OCI-M2 (cell line): ENCODE measurements around the gene RPS6KA6.

ENCODE experiments used
- DNase-seq: peaks from one replicate; lab custom pipeline; 2025; ENCODE audit not compliant: unreplicated experiment; lab: John Stamatoyannopoulos, UW

RPS6KA6 gene

DNA sequence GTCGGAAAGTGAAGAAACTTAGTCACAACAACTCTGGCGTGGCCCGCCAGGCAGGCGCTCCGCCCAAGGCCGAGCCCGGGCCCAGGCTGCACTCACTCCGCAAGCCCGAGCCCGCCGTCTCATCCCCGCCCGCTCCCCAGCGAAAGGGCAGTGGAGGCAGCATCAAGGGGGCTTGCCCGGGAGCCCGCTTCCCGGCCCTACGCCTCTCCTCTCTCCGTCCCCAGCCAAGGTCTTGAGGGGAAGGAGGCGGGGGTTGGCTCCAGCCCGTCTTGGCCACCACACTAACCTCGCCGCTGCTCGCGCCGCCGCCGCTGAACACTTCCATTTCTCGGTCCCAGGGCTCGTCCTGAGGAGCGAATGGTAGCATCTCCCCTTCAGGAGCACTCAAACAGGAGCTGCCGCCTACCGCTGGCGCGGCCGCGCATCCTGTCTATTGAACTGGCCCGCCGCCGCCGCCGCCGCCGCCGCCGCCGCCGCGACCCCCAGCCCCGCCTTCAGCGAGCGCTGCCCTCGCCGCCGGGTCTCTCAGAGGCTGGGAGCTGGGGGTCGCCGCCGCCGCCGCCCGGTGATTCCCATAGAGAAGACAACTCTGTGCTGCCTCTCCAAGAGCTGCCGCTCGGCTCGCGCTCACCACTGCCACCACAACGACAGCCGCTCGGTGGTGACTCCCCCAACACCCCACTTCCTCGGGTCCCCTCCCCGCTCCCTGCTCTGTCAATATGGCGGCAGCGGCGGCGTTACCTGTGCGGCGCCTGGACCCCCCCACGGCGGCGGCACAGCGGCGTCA, at the start of gene RPS6KA6:
Gene RPS6KA6, minus strand, starts transcription at position 667 of the 787 bp plus-strand sequence. Its CDS starts 300 bp downstream, at position 367.
- no peak for DNase-seq

GRCh38 chrX:84224741-84225140, 36.7 kb upstream of the RPS6KA6 start:
- no peak for DNase-seq

DNA sequence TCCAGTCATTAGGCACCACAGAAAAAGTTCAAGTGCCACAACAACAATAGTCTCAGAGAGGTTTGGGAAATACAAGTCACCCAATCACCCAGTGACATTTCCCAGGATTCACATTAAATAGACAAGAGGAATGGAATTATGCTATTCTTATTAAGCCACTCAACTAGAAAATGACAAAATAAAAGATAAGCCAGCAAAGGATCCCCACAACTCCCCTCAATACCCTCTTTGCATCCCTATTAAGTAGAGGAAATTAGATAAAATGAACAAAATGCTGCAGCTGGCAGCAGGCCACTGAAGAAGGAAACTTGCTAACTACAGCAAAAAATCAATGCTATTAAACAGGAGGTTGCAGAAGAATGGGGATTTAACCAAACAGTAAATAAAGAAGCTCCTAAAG, 35.3 kb upstream of the RPS6KA6 start:
- no peak for DNase-seq

GRCh38 chrX:84221181-84221580, 33.2 kb upstream of the RPS6KA6 start:
- DNase-seq, result no peak

GRCh38 chrX:84219551-84219950, 31.6 kb upstream of the RPS6KA6 start:
- DNase-seq, result no peak

- DNase-seq, result no peak
Observed at GRCh38 chrX:84218726-84219125, 30.7 kb upstream of the RPS6KA6 start.

GRCh38 chrX:84216881-84217280, 28.9 kb upstream of the RPS6KA6 start:
- no peak for DNase-seq

- DNase-seq, result no peak
Observed at GRCh38 chrX:84216406-84216805, 28.4 kb upstream of the RPS6KA6 start.

DNA sequence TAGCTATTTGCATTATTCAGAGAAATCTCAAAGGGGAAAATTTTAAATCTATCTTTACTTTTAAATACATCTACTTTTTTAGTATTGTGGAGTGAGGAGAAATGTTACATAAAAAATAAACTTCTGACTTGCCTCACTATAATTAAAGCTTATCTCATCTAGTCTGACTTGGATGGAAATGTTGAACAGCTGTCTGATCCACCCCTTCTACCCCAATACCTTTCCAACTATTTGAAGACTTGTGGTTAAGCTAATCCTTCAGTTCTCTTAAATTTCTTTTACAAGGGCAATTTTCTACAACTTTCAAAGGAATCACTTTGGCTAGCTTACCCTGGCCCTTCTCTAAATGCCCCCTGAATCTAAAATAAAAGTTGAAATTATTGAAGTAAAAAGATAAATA, 17.3 kb upstream of the RPS6KA6 start:
- no peak for DNase-seq

DNA sequence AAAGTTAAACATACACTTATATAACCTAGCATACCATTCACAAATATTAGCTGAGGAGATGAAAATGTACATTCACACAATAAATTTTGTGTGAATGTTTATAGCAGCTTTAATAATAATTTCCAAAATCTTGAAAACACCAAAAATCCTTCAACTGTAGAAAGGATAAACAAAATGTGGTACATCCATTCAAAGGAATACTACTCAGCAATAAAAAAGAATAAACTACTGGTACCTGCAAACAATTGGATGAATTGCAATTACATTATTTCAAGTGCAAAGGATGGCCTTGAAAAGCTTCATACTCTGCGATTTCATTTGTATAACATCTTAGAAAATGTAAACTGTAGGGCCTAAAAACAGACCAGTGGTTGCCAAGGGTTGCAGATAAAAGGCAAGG, 11.7 kb upstream of the RPS6KA6 start:
- no peak for DNase-seq

GRCh38 chrX:84197550-84197949, 9.6 kb upstream of the RPS6KA6 start:
- no peak for DNase-seq

DNA sequence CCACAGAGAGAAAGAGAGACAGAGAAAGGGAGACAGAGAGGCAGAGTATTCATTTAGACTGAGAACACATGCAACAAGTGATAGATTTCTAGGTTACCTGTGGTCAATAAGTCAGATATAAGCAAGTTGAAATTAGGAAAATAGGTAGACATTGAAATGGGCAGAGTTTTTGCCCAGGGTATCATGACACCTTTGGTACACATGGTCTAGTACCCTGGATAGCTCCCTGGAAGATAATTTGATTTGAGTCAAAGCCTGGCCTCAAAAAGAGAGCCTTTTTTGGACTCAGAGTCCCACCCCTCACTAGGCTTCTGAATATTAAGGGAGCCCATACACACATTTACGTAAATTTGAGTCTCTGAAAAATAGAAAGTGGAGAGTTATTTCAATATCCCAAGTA, 4.0 kb upstream of the RPS6KA6 start:
- no peak for DNase-seq

GRCh38 chrX:84189125-84189524, 1.1 kb upstream of the RPS6KA6 start:
- DNase-seq, result no peak

GRCh38 chrX:84188320-84188834, 378 bp upstream of the RPS6KA6 start:
- no peak for DNase-seq

DNA sequence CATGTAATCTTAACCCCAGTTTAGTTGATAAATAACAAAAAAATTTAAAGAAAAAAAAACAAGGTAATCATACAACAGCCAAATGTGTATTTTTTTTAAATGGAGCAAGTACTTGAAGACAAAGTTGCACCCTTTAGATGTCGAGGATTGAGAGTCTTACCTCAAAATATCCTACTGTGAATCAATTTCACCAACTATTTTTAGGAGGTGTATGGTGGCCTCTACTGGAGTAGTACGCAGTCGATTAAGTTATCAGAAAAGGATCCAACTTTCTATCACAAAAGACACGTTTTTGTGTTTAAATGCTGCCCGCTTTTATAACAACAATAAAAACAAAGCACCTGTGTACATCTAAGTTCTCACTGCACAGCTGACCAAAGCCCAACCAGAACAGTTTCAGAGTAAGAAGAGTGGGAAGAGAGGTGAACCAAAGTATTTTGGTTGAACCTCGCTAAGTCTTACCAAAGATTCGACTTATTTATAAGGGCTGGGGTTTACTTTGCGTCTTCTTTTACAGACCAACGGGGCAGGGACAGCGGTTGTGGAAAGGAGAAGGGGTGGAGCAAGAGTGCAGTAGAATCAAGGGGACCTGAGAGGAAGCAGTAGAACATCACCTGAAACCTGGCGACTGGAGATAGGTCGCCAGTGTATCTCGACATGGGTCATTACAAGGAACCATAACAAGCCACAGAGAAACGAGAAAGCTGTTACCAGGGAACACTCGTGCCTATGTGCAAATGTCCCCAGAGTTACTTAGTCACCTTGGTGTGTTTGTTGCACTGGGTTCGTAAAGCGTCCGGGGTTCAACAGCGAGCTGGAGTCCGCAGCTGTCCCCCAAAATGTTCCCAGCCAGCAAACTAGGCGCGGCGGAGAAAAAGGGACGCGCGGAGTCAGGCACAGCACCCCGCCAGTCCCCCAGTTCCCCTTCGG, 1.1 kb downstream of the RPS6KA6 start:
- no peak for DNase-seq

DNA sequence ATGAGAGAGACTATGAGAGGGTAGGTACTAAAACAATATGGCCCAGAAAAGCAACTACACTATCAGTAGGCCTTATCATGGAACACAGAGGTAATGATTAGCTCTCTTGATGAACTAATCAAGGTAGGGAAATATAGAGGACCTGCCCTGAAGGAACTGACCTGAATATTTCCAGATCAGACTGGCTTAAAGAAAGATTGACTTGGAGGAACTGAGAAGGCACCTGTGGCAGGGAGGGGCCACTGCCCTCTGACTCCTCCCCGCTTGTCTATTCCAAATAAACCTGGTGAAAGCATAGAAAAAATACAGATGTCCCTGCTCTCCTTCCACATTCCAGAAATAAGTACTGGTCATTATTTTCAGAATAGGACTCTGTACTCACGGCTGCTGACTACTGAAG, 5.5 kb downstream of the RPS6KA6 start:
- no peak for DNase-seq

DNA sequence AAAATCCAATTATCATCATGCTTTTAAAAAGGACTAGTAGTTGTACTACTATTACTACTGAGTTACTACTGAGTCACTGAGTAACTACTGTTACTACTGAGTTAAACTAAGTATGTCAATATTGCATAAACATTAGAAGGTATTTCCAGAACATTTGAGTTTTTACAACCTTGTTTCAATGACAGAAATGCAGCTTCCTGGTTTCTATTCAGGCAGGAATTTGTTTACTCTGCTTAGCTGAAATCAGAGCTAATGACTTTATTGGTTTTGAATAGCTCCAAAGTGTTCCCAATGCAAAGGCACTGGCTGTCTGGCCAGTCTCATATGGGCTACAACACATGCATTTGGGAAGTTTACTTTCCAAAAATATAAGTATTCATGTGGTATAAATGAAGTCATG, 12.0 kb downstream of the RPS6KA6 start:
- DNase-seq, result no peak

DNA sequence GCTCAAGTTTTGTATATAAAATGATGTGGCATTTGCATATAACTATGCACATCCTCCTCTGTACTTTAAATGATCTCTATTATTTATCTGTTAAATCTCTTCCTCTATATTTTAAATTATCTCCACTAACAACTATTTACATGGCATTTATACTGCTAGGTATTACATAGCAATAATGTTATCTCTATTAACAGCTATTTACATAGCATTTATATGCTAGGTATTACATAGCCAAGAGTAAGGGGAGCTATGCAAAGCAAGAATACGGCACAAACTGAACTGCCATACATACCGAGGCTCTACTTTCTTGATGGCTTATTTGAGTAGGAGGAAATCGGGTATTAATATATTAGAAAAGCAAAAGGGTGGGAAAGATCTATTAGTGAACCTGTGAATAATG, 12.7 kb downstream of the RPS6KA6 start:
- DNase-seq, result no peak

DNA sequence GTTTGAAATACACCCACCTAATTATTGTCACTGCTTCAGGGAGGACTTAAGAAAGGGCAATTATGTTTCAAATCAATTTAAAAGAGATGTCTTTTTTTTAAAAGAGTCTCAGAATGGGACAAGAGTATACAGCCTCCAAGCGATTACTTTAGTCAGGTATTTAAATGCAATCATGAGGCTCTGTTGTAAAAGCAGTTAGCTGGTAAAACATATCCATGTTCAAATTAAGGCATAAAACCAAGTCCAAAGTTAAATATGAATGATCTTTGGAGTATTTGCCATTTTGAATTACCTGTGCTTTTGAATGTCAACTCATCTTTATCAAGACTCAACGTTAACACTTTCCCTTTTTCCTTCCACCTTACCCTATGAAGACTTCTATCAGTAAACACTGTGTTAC, 13.7 kb downstream of the RPS6KA6 start:
- DNase-seq, result no peak

GRCh38 chrX:84170931-84171330, 17.1 kb downstream of the RPS6KA6 start:
- DNase-seq, result no peak

- no peak for DNase-seq
Observed at GRCh38 chrX:84168574-84168973, 19.4 kb downstream of the RPS6KA6 start.

DNA sequence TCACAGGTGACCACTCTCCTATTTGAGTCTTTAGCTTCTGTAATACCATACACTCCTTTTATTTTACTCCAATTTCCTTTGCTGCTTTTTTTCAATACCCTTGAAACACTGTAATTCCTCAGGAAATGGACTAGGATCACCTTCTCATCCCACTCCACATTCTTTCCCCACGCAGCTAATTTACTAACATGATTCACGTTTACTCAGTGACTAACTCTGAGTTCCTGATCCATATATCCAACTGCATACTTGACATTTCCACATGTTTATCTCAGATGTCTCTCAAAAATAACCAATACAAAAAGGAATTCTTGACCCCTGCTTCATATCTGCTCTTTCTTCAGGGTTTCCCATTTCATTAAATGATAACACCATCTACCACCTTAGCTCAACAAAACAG, 19.9 kb downstream of the RPS6KA6 start:
- no peak for DNase-seq
